H1 (cell line): Measurements from ENCODE around the gene CCNH. TPM values are rescaled to one million over a fixed set of nuclear protein-coding genes. Genes with fewer than 3 reads are reported as not detected.

Experiments
- CTCF ChIA-PET: fragments of 300-600 bp; sonication (Branson Sonifier 250); formaldehyde crosslinking; loops from one replicate; lab custom pipeline; 2021; ENCODE audit not compliant: partially characterized antibody; lab: Charles Lee
- POLR2A ChIA-PET: fragments of 300-600 bp; sonication (Branson Sonifier 250); formaldehyde crosslinking; loops from one replicate; lab custom pipeline; 2021; ENCODE audit warnings: inconsistent platforms; ENCODE audit not compliant: partially characterized antibody; lab: Charles Lee
- DNase-seq, 2 experiments: peaks; one replicate each; pipeline versions ENCODE4 v3.0.0 to v3.0.0-alpha.2; 2010 to 2022; ENCODE audit warnings: low spot score in 2 of 2, low read depth in 1 of 2, mixed read lengths in 1 of 2
- FAIRE-seq: peaks from 2 replicates; lab custom pipeline; 2011; peaks lifted over from hg19 to GRCh38; lab: Jason Lieb, UNC
- H2AFZ ChIP-seq: 2 replicates; pipeline ENCODE4 v1.8.1; 2012; ENCODE audit warnings: low read length, inconsistent platforms
- H2AK5ac ChIP-seq: 2 replicates; pipeline ENCODE4 v1.6.1; 2013; ENCODE audit warnings: low read depth, low read length
- H2BK120ac ChIP-seq: replicated peaks from 2 replicates; pipeline ENCODE3; 2013; ENCODE audit warnings: low read depth, low read length, inconsistent platforms
- H2BK12ac ChIP-seq: 2 replicates; pipeline ENCODE4 v1.6.1; 2013; ENCODE audit warnings: low read depth, low read length
- H2BK15ac ChIP-seq: 2 replicates; pipeline ENCODE4 v1.6.1; 2013; ENCODE audit warnings: low read length
- H2BK20ac ChIP-seq: 2 replicates; pipeline ENCODE4 v1.6.1; 2013; ENCODE audit warnings: low read length
- H2BK5ac ChIP-seq: 2 replicates; pipeline ENCODE4 v1.6.1; 2013; ENCODE audit warnings: low read depth, low read length
- H3K14ac ChIP-seq: 2 replicates; pipeline ENCODE4 v1.6.1; 2013; ENCODE audit warnings: inconsistent platforms; ENCODE audit not compliant: insufficient read length
- H3K18ac ChIP-seq: 2 replicates; pipeline ENCODE4 v1.6.1; 2013; ENCODE audit warnings: low read length; ENCODE audit errors: extremely low read depth
- H3K23ac ChIP-seq: 2 replicates; pipeline ENCODE4 v1.6.1; 2013; ENCODE audit warnings: inconsistent platforms; ENCODE audit not compliant: insufficient read length
- H3K23me2 ChIP-seq: 2 replicates; pipeline ENCODE4 v1.6.1; 2013; ENCODE audit warnings: low read depth, low read length
- H3K27ac ChIP-seq: 2 replicates; pipeline ENCODE4 v1.6.1; 2011; ENCODE audit warnings: low read depth, low read length, inconsistent platforms
- H3K27me3 ChIP-seq, 4 experiments: replicated peaks in 1 of 4; 1 replicate in 1 of 4; 2 replicates in 3 of 4; pipeline versions ENCODE4 v1.6.1 to v1.8.1; 2011 to 2013; ENCODE audit warnings: low read length in 3 of 4, mild to moderate bottlenecking in 3 of 4, inconsistent platforms in 2 of 4, mixed read lengths in 2 of 4, moderate library complexity in 1 of 4; ENCODE audit not compliant: control insufficient read depth in 3 of 4, insufficient read depth in 3 of 4; ENCODE audit errors: extremely low read depth in 1 of 4
- H3K36me3 ChIP-seq, 4 experiments: 2 replicates each; pipeline versions ENCODE4 v1.6.1 to v1.8.1; 2011 to 2013; ENCODE audit warnings: mild to moderate bottlenecking in 4 of 4, low read length in 3 of 4, moderate library complexity in 2 of 4, control low read depth in 1 of 4, inconsistent platforms in 1 of 4; ENCODE audit not compliant: insufficient read depth in 4 of 4, control insufficient read depth in 2 of 4
- H3K4ac ChIP-seq: replicated peaks from 2 replicates; pipeline ENCODE3; 2013; ENCODE audit warnings: low read length, low read depth, mixed read lengths, inconsistent platforms; ENCODE audit not compliant: insufficient read length
- H3K4me1 ChIP-seq, 4 experiments: replicated peaks in 1 of 4; 1 replicate in 1 of 4; 2 replicates in 3 of 4; pipeline versions ENCODE4 v1.6.1 to v1.8.1; 2011 to 2013; ENCODE audit warnings: low read length in 3 of 4, inconsistent platforms in 2 of 4, mixed read lengths in 1 of 4; ENCODE audit not compliant: insufficient read depth in 4 of 4, control insufficient read depth in 3 of 4
- H3K4me2 ChIP-seq, 2 experiments: 2 replicates each; pipeline versions ENCODE4 v1.6.1 to v1.8.1; 2011 to 2013; ENCODE audit warnings: low read depth in 2 of 2, low read length in 2 of 2, control low read depth in 1 of 2, inconsistent platforms in 1 of 2, mild to moderate bottlenecking in 1 of 2; ENCODE audit not compliant: insufficient read depth in 1 of 2
- H3K4me3 ChIP-seq, 4 experiments: fragments of 200-600, 300-600 bp in 1 of 4; sonication (generic), shearing (Covaris generic), sonication (Bioruptor Twin) in 1 of 4; 2 replicates each; pipeline versions ENCODE4 v1.5.1 to v1.8.1; 2011 to 2016; ENCODE audit warnings: low read length in 4 of 4, low read depth in 3 of 4, control low read depth in 2 of 4, inconsistent platforms in 2 of 4, mild to moderate bottlenecking in 2 of 4, mixed read lengths in 1 of 4, moderate library complexity in 1 of 4; ENCODE audit not compliant: insufficient read depth in 2 of 4; ENCODE audit errors: extremely low read depth in 1 of 4
- H3K56ac ChIP-seq: replicated peaks from 2 replicates; pipeline ENCODE3; 2013; ENCODE audit warnings: low read depth, mild to moderate bottlenecking, mixed read lengths, low read length, inconsistent platforms; ENCODE audit not compliant: insufficient read length
- H3K79me1 ChIP-seq: 2 replicates; pipeline ENCODE4 v1.6.1; 2013; ENCODE audit warnings: low read depth, low read length, control low read depth
- H3K79me2 ChIP-seq, 2 experiments: 2 replicates each; pipeline versions ENCODE4 v1.6.1 to v1.8.1; 2012 to 2013; ENCODE audit warnings: low read length in 2 of 2, mild to moderate bottlenecking in 2 of 2, inconsistent platforms in 1 of 2; ENCODE audit not compliant: insufficient read depth in 2 of 2, control insufficient read depth in 1 of 2
- H3K9ac ChIP-seq, 4 experiments: replicated peaks in 1 of 4; 1 replicate in 1 of 4; 2 replicates in 3 of 4; pipeline versions ENCODE4 v1.6.1 to v1.8.1; 2011 to 2013; ENCODE audit warnings: low read depth in 3 of 4, low read length in 3 of 4, control low read depth in 2 of 4, mild to moderate bottlenecking in 2 of 4, moderate library complexity in 2 of 4, inconsistent platforms in 1 of 4; ENCODE audit errors: extremely low read depth in 1 of 4
- H3K9me3 ChIP-seq, 2 experiments: 2 replicates each; pipeline versions ENCODE4 v1.6.1 to v1.8.1; 2012 to 2013; ENCODE audit warnings: mild to moderate bottlenecking in 2 of 2, moderate library complexity in 2 of 2, control low read depth in 1 of 2, inconsistent platforms in 1 of 2, low read depth in 1 of 2, low read length in 1 of 2, mixed read lengths in 1 of 2; ENCODE audit not compliant: insufficient read depth in 2 of 2
- H4K20me1 ChIP-seq, 2 experiments: replicated peaks in 1 of 2; 2 replicates each; pipeline versions ENCODE3 to v1.8.1; 2011 to 2013; ENCODE audit warnings: inconsistent platforms in 2 of 2, low read length in 2 of 2, mild to moderate bottlenecking in 1 of 2; ENCODE audit not compliant: insufficient read depth in 2 of 2, control insufficient read depth in 1 of 2
- H4K5ac ChIP-seq: 2 replicates; pipeline ENCODE4 v1.6.1; 2013; ENCODE audit warnings: low read length, low read depth, mixed read lengths, inconsistent platforms; ENCODE audit not compliant: insufficient read length
- H4K8ac ChIP-seq: 2 replicates; pipeline ENCODE4 v1.8.0; 2013; ENCODE audit warnings: mild to moderate bottlenecking, moderate library complexity, low read length, inconsistent platforms; ENCODE audit not compliant: insufficient read depth; ENCODE audit errors: extremely low read depth
- H4K91ac ChIP-seq: replicated peaks from 2 replicates; pipeline ENCODE3; 2013; ENCODE audit warnings: low read length, mixed read lengths, inconsistent platforms; ENCODE audit not compliant: insufficient read length
- BRCA1 ChIP-seq: IDR thresholded peaks from 2 replicates; pipeline ENCODE4 v1.6.1; 2012; ENCODE audit warnings: low read depth, low read length, improper control_type of control experiment
- E2F6 ChIP-seq: IDR thresholded peaks from 2 replicates; pipeline ENCODE4 v1.6.1; 2012; ENCODE audit warnings: inconsistent platforms
- EZH2 ChIP-seq: fragments of 200-600 bp; sonication (generic); IDR thresholded peaks from 2 replicates; pipeline ENCODE4 v1.7.1; 2012; ENCODE audit warnings: low read depth, mild to moderate bottlenecking, moderate library complexity, low read length, inconsistent platforms; ENCODE audit not compliant: severe bottlenecking
- SP2 ChIP-seq: IDR thresholded peaks from 2 replicates; pipeline ENCODE4 v1.6.1; 2012; ENCODE audit warnings: mild to moderate bottlenecking, low read length, inconsistent platforms
- TEAD4 ChIP-seq: IDR thresholded peaks from 2 replicates; pipeline ENCODE4 v1.6.1; 2012; ENCODE audit warnings: low read depth, low read length, inconsistent platforms, mixed read lengths
- WGBS, 2 experiments: shearing (Covaris generic) in 1 of 2; methylation state at CpG; one replicate each; pipeline versions ENCODE4 v1.1.6 to v1.1.7; 2013 to 2015; ENCODE audit warnings: low lambda C conversion rate in 2 of 2, mixed read lengths in 2 of 2, inconsistent platforms in 1 of 2, low coverage in 1 of 2, missing lambda C conversion rate in 1 of 2; ENCODE audit not compliant: insufficient replicate concordance in 2 of 2, insufficient coverage in 1 of 2, insufficient read length in 1 of 2; ENCODE audit errors: extremely low coverage in 1 of 2, missing lambda C conversion rate in 1 of 2; 5-methylcytosine and 5-hydroxymethylcytosine counted together
- polyA plus RNA-seq, 7 experiments: library from polyadenylated mRNA; depleted of rRNA in 3 of 7; stranded (reverse) in 5 of 7; unstranded in 2 of 7; fragments of >200 nt in 5 of 7; fragments of 200-250 nt in 2 of 7; gene quantifications; 1 replicate in 5 of 7; 2 replicates in 1 of 7; 4 replicates in 1 of 7; pipeline versions ENCODE4 v1.2.1 to v1.2.3, GENCODE V29; 2011 to 2013; ENCODE audit warnings: missing spikeins in 2 of 7, mixed read lengths in 2 of 7
- total RNA-seq: library from RNA; stranded (reverse); fragmentation: NEBNext Ultra II Directional; extraction: Animal tissue kit (Norgen Biotek cat#: 25700); gene quantifications from 2 replicates; pipeline ENCODE4 v1.2.1, GENCODE V29; 2021

Gene CCNH
- total and polyA plus RNA-seq, 2 of the 8 experiments (the other 6 are each of a cell fraction or from before 2014, with no cell fraction given): 38.2 to 41.8 TPM

GRCh38 chr5:87390576-87391199 lies 22.0 kb downstream of the CCNH start:
- no peak overlapping the region for H2BK20ac ChIP-seq
- no peaks in the 10 kb centered on the region for H3K23me2 ChIP-seq
- 90% methylated on average over 5 of the region's 5 CpGs; no CpG with 5 or more reads in 1 of the 2 experiments for WGBS, 2 experiments
- no peak overlapping the region for H4K91ac ChIP-seq
- H4K20me1 ChIP-seq: peaks cover 0 to 3% of the 10 kb centered on the region in 2 experiments
- no peak overlapping the region for H3K9ac ChIP-seq
- H3K56ac ChIP-seq: no peak overlapping the region
- no peak overlapping the region for H2BK15ac ChIP-seq
- H3K4me3 ChIP-seq: no peak overlapping the region
- no peak for DNase-seq
- H2BK12ac ChIP-seq: no peak overlapping the region
- H2BK5ac ChIP-seq: no peak overlapping the region
- CTCF ChIA-PET: interaction anchor here (1.0 to 2.0 kb wide), 2 partner anchors 8 to 21 kb away, joined by 4 to 5 read pairs; no protein-coding TSS in a partner anchor
- no peaks in the 10 kb centered on the region for H3K4me1 ChIP-seq
- H3K23ac ChIP-seq: no peak overlapping the region
- no peak overlapping the region for H4K5ac ChIP-seq
- peaks cover 9 to 98% (median 63%) of the 10 kb centered on the region in 4 experiments for H3K36me3 ChIP-seq
- no peak overlapping the region for H2AK5ac ChIP-seq
- no peak overlapping the region for H3K4me2 ChIP-seq
- H2BK120ac ChIP-seq: no peak overlapping the region
- no peaks in the 10 kb centered on the region for H3K9me3 ChIP-seq
- H3K79me1 ChIP-seq: no peaks in the 10 kb centered on the region
- H3K79me2 ChIP-seq: no peaks in the 10 kb centered on the region
- H3K14ac ChIP-seq: no peak overlapping the region
- POLR2A ChIA-PET: interaction anchor here (1.6 kb wide), 1 partner anchor 10 kb away, joined by 4 read pairs; no protein-coding TSS in a partner anchor
- FAIRE-seq: no peak
- no peak overlapping the region for H3K4ac ChIP-seq
- H3K27ac ChIP-seq: no peak overlapping the region
- H4K8ac ChIP-seq: no peak overlapping the region
- no peak for TF ChIP-seq SP2
- no peak for TF ChIP-seq E2F6
- no peak for TF ChIP-seq BRCA1
- TF ChIP-seq EZH2: no peak
- TF ChIP-seq TEAD4: no peak
- H3K18ac ChIP-seq: no peak overlapping the region
- H2AFZ ChIP-seq: no peak overlapping the region
- peaks cover 0 to 1% (median 0%) of the 10 kb centered on the region in 4 experiments; a peak in 1 of 7 replicates for H3K27me3 ChIP-seq
